KMS-11 (cell line): ENCODE data around the gene DOK7.

ENCODE experiments used
- H2AFZ ChIP-seq: fragments of 200-600 bp; sonication (generic); 2 replicates; pipeline ENCODE4 v1.6.1; 2016; ENCODE audit warnings: antibody characterized with exemption, mixed run types, low read depth
- H3K27ac ChIP-seq: fragments of 200-600 bp; sonication (generic); 2 replicates; pipeline ENCODE4 v1.6.1; 2016; ENCODE audit warnings: mild to moderate bottlenecking, mixed run types
- H3K27me3 ChIP-seq: fragments of 200-600 bp; sonication (generic); 2 replicates; pipeline ENCODE4 v1.6.1; 2017; ENCODE audit warnings: mild to moderate bottlenecking, low read depth, mixed run types, moderate library complexity; ENCODE audit not compliant: insufficient read depth
- H3K36me3 ChIP-seq: fragments of 200-600 bp; sonication (generic); 2 replicates; pipeline ENCODE4 v1.6.1; 2017; ENCODE audit warnings: mild to moderate bottlenecking, mixed run types; ENCODE audit not compliant: insufficient read depth
- H3K4me1 ChIP-seq: fragments of 200-600 bp; sonication (generic); 2 replicates; pipeline ENCODE4 v1.6.1; 2016; ENCODE audit warnings: mild to moderate bottlenecking, low read depth, mixed run types; ENCODE audit not compliant: poor library complexity, severe bottlenecking
- H3K4me2 ChIP-seq: fragments of 200-600 bp; sonication (generic); 2 replicates; pipeline ENCODE4 v1.7.0; 2016; ENCODE audit warnings: mild to moderate bottlenecking, mixed run types
- H3K4me3 ChIP-seq: fragments of 200-600 bp; sonication (generic); IDR thresholded peaks from 2 replicates; pipeline ENCODE4 v1.6.1; 2017; ENCODE audit warnings: low read depth, low read length, mixed read lengths; ENCODE audit not compliant: insufficient read depth
- H3K79me2 ChIP-seq: fragments of 200-600 bp; sonication (generic); 2 replicates; pipeline ENCODE4 v1.6.1; 2016; ENCODE audit warnings: low read depth, mixed run types; ENCODE audit not compliant: insufficient read depth
- H3K9ac ChIP-seq: fragments of 200-600 bp; sonication (generic); 2 replicates; pipeline ENCODE4 v1.6.1; 2016; ENCODE audit warnings: mild to moderate bottlenecking, mixed run types
- H4K20me1 ChIP-seq: fragments of 200-600 bp; sonication (generic); 2 replicates; pipeline ENCODE4 v1.6.1; 2016; ENCODE audit warnings: mild to moderate bottlenecking, mixed run types; ENCODE audit not compliant: insufficient read depth
- CTCF ChIP-seq: fragments of 200-600 bp; sonication (generic); conservative IDR thresholded peaks from 2 replicates; pipeline ENCODE4 v1.6.1; 2017; ENCODE audit warnings: low read depth, mild to moderate bottlenecking, antibody characterized with exemption, low read length, moderate library complexity, mixed read lengths

Gene DOK7

GRCh38 chr4:3502941-3503936, 40.1 kb downstream of the DOK7 start:
- Histone ChIP-seq H2AFZ (no peak overlapping the region), H3K27me3 (no peaks in the 10 kb centered on the region), H3K4me2 (no peak overlapping the region), H3K9ac (no peak overlapping the region), H3K4me3 (no peak overlapping the region), H3K4me1 (no peaks in the 10 kb centered on the region), H4K20me1 (no peaks in the 10 kb centered on the region), H3K79me2 (no peaks in the 10 kb centered on the region), H3K27ac (no peak overlapping the region), H3K36me3 (no peaks in the 10 kb centered on the region)
- TF ChIP-seq CTCF, result no peak

- H3K4me1 ChIP-seq, result no peaks in the 10 kb centered on the region
- no peak overlapping the region for H3K27ac ChIP-seq
- H3K36me3 ChIP-seq, result no peaks in the 10 kb centered on the region
- H3K27me3 ChIP-seq, result no peaks in the 10 kb centered on the region
- no peak for TF ChIP-seq CTCF
- H3K79me2 ChIP-seq, result no peaks in the 10 kb centered on the region
- no peak overlapping the region for H2AFZ ChIP-seq
- H4K20me1 ChIP-seq, result no peaks in the 10 kb centered on the region
- H3K9ac ChIP-seq, result no peak overlapping the region
- H3K4me3 ChIP-seq, result no peak overlapping the region
- H3K4me2 ChIP-seq, result no peak overlapping the region
These were observed 42.1 kb downstream of the DOK7 start for GRCh38 chr4:3505231-3505630.

- no peak overlapping the region for H3K4me3 ChIP-seq
- no peaks in the 10 kb centered on the region for H3K36me3 ChIP-seq
- no peaks in the 10 kb centered on the region for H3K79me2 ChIP-seq
- no peak overlapping the region for H3K27ac ChIP-seq
- no peaks in the 10 kb centered on the region for H3K27me3 ChIP-seq
- no peak overlapping the region for H3K4me2 ChIP-seq
- no peak overlapping the region for H3K9ac ChIP-seq
- H3K4me1 ChIP-seq, result no peaks in the 10 kb centered on the region
- no peak for TF ChIP-seq CTCF
- H4K20me1 ChIP-seq, result no peaks in the 10 kb centered on the region
- H2AFZ ChIP-seq, result no peak overlapping the region
These were observed 45.4 kb downstream of the DOK7 start for GRCh38 chr4:3508542-3508941.

DNA sequence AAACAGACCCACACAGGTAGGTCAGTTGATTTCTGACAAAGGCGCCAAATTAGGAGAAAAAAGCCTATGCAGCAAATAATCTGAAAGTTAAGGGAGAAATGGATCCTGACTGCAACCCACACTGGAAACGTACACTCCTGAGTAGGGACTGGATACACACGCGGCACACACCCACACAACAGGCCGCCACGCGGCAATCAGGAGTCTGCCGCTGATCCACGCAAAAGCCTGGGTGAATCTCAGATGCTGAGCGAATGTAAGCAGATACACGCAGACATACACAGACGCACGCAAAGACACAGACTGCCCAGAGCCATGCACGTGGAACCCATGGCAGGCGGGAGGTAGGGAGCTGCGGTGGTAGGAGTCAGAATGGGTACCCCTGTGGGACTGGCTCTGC, 47.4 kb downstream of the DOK7 start:
- Histone ChIP-seq H3K4me2 (no peak overlapping the region), H2AFZ (no peak overlapping the region), H3K27ac (no peak overlapping the region), H3K9ac (no peak overlapping the region), H3K36me3 (no peaks in the 10 kb centered on the region), H3K27me3 (no peaks in the 10 kb centered on the region), H4K20me1 (no peaks in the 10 kb centered on the region), H3K4me1 (no peaks in the 10 kb centered on the region), H3K4me3 (no peak overlapping the region), H3K79me2 (no peaks in the 10 kb centered on the region)
- no peak for TF ChIP-seq CTCF
